Stimulated activated naive B cell treated with anti-CD40 and anti-IgM and Interleukin-4, amounts not matched to agents 10 μg/mL and 1 μg/mL and 100 μg/mL, for 72 hours (primary cell): ENCODE results near the gene FCRLA.
"Not testable (repeated sequence)": the region's sequence is repeated elsewhere in the genome, so short reads cannot be mapped to it uniquely, and the experiment has no call there.

ENCODE experiments used
- ATAC-seq, 2 donors: fragments of 150-1000 bp; cut with Tn5 transposase; replicated peaks; 2 replicates each; pipeline ENCODE4 v1.10.0; 2021; ENCODE audit warnings: moderate library complexity in 1 of 2
- DNase-seq: peaks from one replicate; pipeline ENCODE4 v3.0.0; 2021
- H3K27ac Mint-ChIP-seq: one replicate; pipeline ENCODE4 v1.8.0; 2022; ENCODE audit warnings: mild to moderate bottlenecking, mixed read lengths
- H3K27me3 Mint-ChIP-seq, 2 donors: one replicate each; pipeline ENCODE4 v1.8.0; 2022; ENCODE audit warnings: mixed read lengths in 2 of 2
- H3K36me3 Mint-ChIP-seq, 2 donors: one replicate each; pipeline ENCODE4 v1.8.0; 2022; ENCODE audit warnings: mixed read lengths in 2 of 2, mild to moderate bottlenecking in 1 of 2
- H3K4me1 Mint-ChIP-seq, 2 donors: one replicate each; pipeline ENCODE4 v1.8.0; 2022; ENCODE audit warnings: mixed read lengths in 2 of 2, mild to moderate bottlenecking in 1 of 2
- H3K4me3 Mint-ChIP-seq, 2 donors: one replicate each; pipeline ENCODE4 v1.8.0; 2022; ENCODE audit warnings: mild to moderate bottlenecking in 2 of 2, mixed read lengths in 2 of 2, moderate library complexity in 1 of 2
- H3K9me3 Mint-ChIP-seq, 2 donors: one replicate each; pipeline ENCODE4 v1.8.0; 2022; ENCODE audit warnings: mixed read lengths in 2 of 2, mild to moderate bottlenecking in 1 of 2

Gene FCRLA

GRCh38 chr1:161678500-161678899 lies 28.5 kb upstream of the FCRLA start:
- no peak overlapping the region for H3K27ac Mint-ChIP-seq
- peaks cover 2 to 27% of the 10 kb centered on the region in 2 donors for H3K36me3 Mint-ChIP-seq
- peaks cover 7 to 12% of the 10 kb centered on the region in 2 donors for H3K4me1 Mint-ChIP-seq
- no peaks in the 10 kb centered on the region for H3K9me3 Mint-ChIP-seq
- H3K27me3 Mint-ChIP-seq, result no peaks in the 10 kb centered on the region
- DNase-seq (no peak), ATAC-seq (no peak)
- H3K4me3 Mint-ChIP-seq, result no peak overlapping the region

- H3K4me1 Mint-ChIP-seq, result peaks cover 5 to 8% of the 10 kb centered on the region in 2 donors
- H3K27ac Mint-ChIP-seq, result no peak overlapping the region
- H3K4me3 Mint-ChIP-seq, result no peak overlapping the region
- no peak for ATAC-seq
- H3K36me3 Mint-ChIP-seq, result peaks cover 8 to 17% of the 10 kb centered on the region in 2 donors
- DNase-seq, result no peak
- no peaks in the 10 kb centered on the region for H3K27me3 Mint-ChIP-seq
- no peaks in the 10 kb centered on the region for H3K9me3 Mint-ChIP-seq
Measured at GRCh38 chr1:161681879-161682278, 25.1 kb upstream of the FCRLA start.

GRCh38 chr1:161688946-161689345 lies 18.1 kb upstream of the FCRLA start:
- Mint-ChIP-seq H3K4me1 (peaks cover 5 to 10% of the 10 kb centered on the region in 2 donors), H3K4me3 (no peak overlapping the region), H3K9me3 (no peaks in the 10 kb centered on the region), H3K27ac (no peak overlapping the region), H3K36me3 (peaks cover 3 to 5% of the 10 kb centered on the region in 2 donors), H3K27me3 (peaks cover 0 to 2% of the 10 kb centered on the region in 2 donors)
- no peak for DNase-seq
- no peak for ATAC-seq

- H3K36me3 Mint-ChIP-seq, result peaks cover 0 to 2% of the 10 kb centered on the region in 2 donors
- peaks cover 0 to 3% of the 10 kb centered on the region in 2 donors for H3K9me3 Mint-ChIP-seq
- ATAC-seq (no peak), DNase-seq (no peak)
- H3K4me3 Mint-ChIP-seq, result no peak overlapping the region
- H3K27me3 Mint-ChIP-seq, result peaks cover 6 to 8% of the 10 kb centered on the region in 2 donors
- H3K4me1 Mint-ChIP-seq, result peaks cover 5 to 10% of the 10 kb centered on the region in 2 donors
- no peak overlapping the region for H3K27ac Mint-ChIP-seq
Measured at GRCh38 chr1:161691846-161692245, 15.2 kb upstream of the FCRLA start.

GRCh38 chr1:161693020-161693712 lies 13.9 kb upstream of the FCRLA start:
- not testable (repeated sequence) for H3K9me3 Mint-ChIP-seq, H3K4me1 Mint-ChIP-seq, H3K4me3 Mint-ChIP-seq, H3K27ac Mint-ChIP-seq, H3K27me3 Mint-ChIP-seq, DNase-seq, H3K36me3 Mint-ChIP-seq, ATAC-seq

- not testable (repeated sequence) for H3K27me3 Mint-ChIP-seq, H3K9me3 Mint-ChIP-seq, H3K4me3 Mint-ChIP-seq, ATAC-seq, H3K27ac Mint-ChIP-seq, H3K4me1 Mint-ChIP-seq, DNase-seq, H3K36me3 Mint-ChIP-seq
Measured at GRCh38 chr1:161698302-161698701, 8.7 kb upstream of the FCRLA start.

GRCh38 chr1:161702250-161702649 lies 4.8 kb upstream of the FCRLA start:
- Mint-ChIP-seq H3K4me1 (peaks cover 5 to 9% of the 10 kb centered on the region in 2 donors), H3K9me3 (peaks cover 0 to 2% of the 10 kb centered on the region in 2 donors), H3K27ac (no peak overlapping the region), H3K36me3 (no peaks in the 10 kb centered on the region), H3K27me3 (no peaks in the 10 kb centered on the region), H3K4me3 (no peak overlapping the region)
- DNase-seq (no peak), ATAC-seq (no peak)

- Mint-ChIP-seq H3K27me3 (no peaks in the 10 kb centered on the region), H3K4me1 (peaks cover 18 to 20% of the 10 kb centered on the region in 2 donors), H3K27ac (no peak overlapping the region), H3K4me3 (peak overlapping the region; percentile 8 to 57), H3K9me3 (no peaks in the 10 kb centered on the region), H3K36me3 (peaks cover 8% of the 10 kb centered on the region in 2 donors)
- DNase-seq (peak; percentile 77), ATAC-seq (peak; percentile 83 to 86)
Measured at GRCh38 chr1:161705537-161705936, 1.5 kb upstream of the FCRLA start.

GRCh38 chr1:161706113-161706481 lies 932 bp upstream of the FCRLA start:
- Mint-ChIP-seq H3K9me3 (no peaks in the 10 kb centered on the region), H3K27ac (no peak overlapping the region), H3K4me1 (peaks cover 21 to 26% of the 10 kb centered on the region in 2 donors), H3K27me3 (no peaks in the 10 kb centered on the region), H3K4me3 (peak overlapping the region; percentile 8 to 57), H3K36me3 (peaks cover 12 to 13% of the 10 kb centered on the region in 2 donors)
- ATAC-seq, result peak; percentile 8 to 15
- peak; percentile 3 for DNase-seq

GRCh38 chr1:161707503-161707902 lies 474 bp downstream of the FCRLA start:
- Mint-ChIP-seq H3K4me3 (no peak overlapping the region), H3K27me3 (no peaks in the 10 kb centered on the region), H3K4me1 (peaks cover 29 to 39% of the 10 kb centered on the region in 2 donors), H3K27ac (no peak overlapping the region), H3K36me3 (peaks cover 22 to 24% of the 10 kb centered on the region in 2 donors), H3K9me3 (no peaks in the 10 kb centered on the region)
- DNase-seq (no peak), ATAC-seq (no peak)

GRCh38 chr1:161709373-161709772 lies 2.3 kb downstream of the FCRLA start:
- Mint-ChIP-seq H3K4me3 (peak overlapping the region; percentile 44 to 59), H3K27ac (peak overlapping the region; percentile 38), H3K9me3 (no peaks in the 10 kb centered on the region), H3K27me3 (no peaks in the 10 kb centered on the region), H3K36me3 (peaks cover 28 to 30% of the 10 kb centered on the region in 2 donors), H3K4me1 (peaks cover 29 to 35% of the 10 kb centered on the region in 2 donors)
- ATAC-seq (no peak), DNase-seq (no peak)

- Mint-ChIP-seq H3K4me3 (no peak overlapping the region), H3K27ac (no peak overlapping the region), H3K4me1 (peaks cover 30 to 35% of the 10 kb centered on the region in 2 donors), H3K9me3 (no peaks in the 10 kb centered on the region), H3K27me3 (no peaks in the 10 kb centered on the region), H3K36me3 (peaks cover 28 to 35% of the 10 kb centered on the region in 2 donors)
- DNase-seq, result no peak
- ATAC-seq, result no peak
Measured at GRCh38 chr1:161710560-161710959, 3.5 kb downstream of the FCRLA start.

GRCh38 chr1:161718559-161719324 lies 11.7 kb downstream of the FCRLA start:
- peaks cover 0 to 7% of the 10 kb centered on the region in 2 donors for H3K36me3 Mint-ChIP-seq
- ATAC-seq, result peak; percentile 83 to 85
- H3K27ac Mint-ChIP-seq, result peak overlapping the region; percentile 20
- peaks cover 39 to 67% of the 10 kb centered on the region in 2 donors for H3K4me1 Mint-ChIP-seq
- H3K9me3 Mint-ChIP-seq, result no peaks in the 10 kb centered on the region
- no peaks in the 10 kb centered on the region for H3K27me3 Mint-ChIP-seq
- DNase-seq, result peak; percentile 15
- peak overlapping the region; percentile 2 to 8 for H3K4me3 Mint-ChIP-seq

- peak; percentile 61 to 73 for ATAC-seq
Measured at GRCh38 chr1:161719325-161719611, 12.2 kb downstream of the FCRLA start.

GRCh38 chr1:161720422-161720821 lies 13.4 kb downstream of the FCRLA start:
- Mint-ChIP-seq H3K4me3 (no peak overlapping the region), H3K9me3 (no peaks in the 10 kb centered on the region), H3K36me3 (peaks cover 0 to 2% of the 10 kb centered on the region in 2 donors), H3K27me3 (no peaks in the 10 kb centered on the region), H3K4me1 (peaks cover 45 to 78% of the 10 kb centered on the region in 2 donors), H3K27ac (no peak overlapping the region)
- no peak for DNase-seq
- no peak for ATAC-seq

More at GRCh38 chr1:161719325-161719611, 12.2 kb downstream of the FCRLA start:
- Mint-ChIP-seq H3K9me3 (no peaks in the 10 kb centered on the region), H3K27me3 (no peaks in the 10 kb centered on the region), H3K27ac (peak overlapping the region; percentile 20), H3K4me1 (peaks cover 39 to 68% of the 10 kb centered on the region in 2 donors), H3K36me3 (peaks cover 0 to 7% of the 10 kb centered on the region in 2 donors), H3K4me3 (peak overlapping the region in 1 of 2 donors; percentile 8)
- no peak for DNase-seq
